Spleen (tissue), 11 donors: ENCODE measurements around the gene GRPR. TPM values are rescaled to one million over a fixed set of nuclear protein-coding genes. Genes with fewer than 3 reads are reported as not detected.
"Not testable (repeated sequence)": the region's sequence is repeated elsewhere in the genome, so short reads cannot be mapped to it uniquely, and the experiment has no call there.

Experiments used
- DNase-seq: peaks from one replicate; pipeline ENCODE4 v3.0.0-alpha.2; 2020
- H3K27ac ChIP-seq, 8 donors: fragments of 200-600 bp; sonication (generic) in 7 of 8; 1 replicate in 4 of 8; 2 replicates in 4 of 8; pipeline versions ENCODE4 v1.5.0 to v1.8.0; 2016 to 2021; ENCODE audit warnings: inconsistent platforms in 4 of 8, mild to moderate bottlenecking in 4 of 8, moderate library complexity in 1 of 8
- H3K27me3 ChIP-seq, 7 donors: fragments of 200-600 bp; sonication (generic) in 6 of 7; replicated peaks in 1 of 7; 1 replicate in 4 of 7; 2 replicates in 3 of 7; pipeline versions ENCODE4 v1.5.0 to v1.8.0; 2016 to 2021; ENCODE audit warnings: inconsistent platforms in 3 of 7, mild to moderate bottlenecking in 1 of 7
- H3K36me3 ChIP-seq, 6 donors: fragments of 200-600 bp; sonication (generic) in 5 of 6; 1 replicate in 4 of 6; 2 replicates in 2 of 6; pipeline versions ENCODE4 v1.5.0 to v1.8.0; 2016 to 2021; ENCODE audit warnings: inconsistent platforms in 2 of 6
- H3K4me1 ChIP-seq, 6 donors: fragments of 200-600 bp; sonication (generic) in 5 of 6; 1 replicate in 3 of 6; 2 replicates in 3 of 6; pipeline versions ENCODE4 v1.5.0 to v1.8.0; 2016 to 2021; ENCODE audit warnings: inconsistent platforms in 3 of 6
- H3K4me3 ChIP-seq, 8 donors: fragments of 200-600 bp; sonication (generic) in 7 of 8; 1 replicate in 4 of 8; 2 replicates in 4 of 8; pipeline versions ENCODE4 v1.5.0 to v1.8.0; 2016 to 2021; ENCODE audit warnings: inconsistent platforms in 4 of 8, mild to moderate bottlenecking in 4 of 8, moderate library complexity in 2 of 8
- H3K9me3 ChIP-seq, 8 donors: fragments of 200-600 bp; sonication (generic) in 7 of 8; 1 replicate in 4 of 8; 2 replicates in 4 of 8; pipeline versions ENCODE4 v1.5.0 to v1.8.0; 2016 to 2021; ENCODE audit warnings: inconsistent platforms in 4 of 8
- CTCF ChIP-seq, 11 experiments: fragments of 200-600 bp in 7 of 11; fragments of 450-650 bp in 4 of 11; sonication (generic) in 4 of 11; IDR thresholded peaks in 8 of 11; conservative IDR thresholded peaks in 3 of 11; 1 replicate in 7 of 11; 2 replicates in 4 of 11; pipeline versions ENCODE4 v1.4.0 to v1.8.0; 2016 to 2021; ENCODE audit warnings: antibody characterized with exemption in 11 of 11, inconsistent platforms in 4 of 11, mild to moderate bottlenecking in 1 of 11
- POLR2A ChIP-seq, 3 donors: fragments of 450-650 bp; IDR thresholded peaks; one replicate each; pipeline ENCODE4 v1.5.1; 2017; ENCODE audit warnings: antibody characterized with exemption in 3 of 3, mild to moderate bottlenecking in 1 of 3
- POLR2AphosphoS5 ChIP-seq, 3 donors: sonication (generic); formaldehyde crosslinking; IDR thresholded peaks; one replicate each; pipeline ENCODE4 v1.5.1; 2017; ENCODE audit warnings: antibody characterized with exemption in 3 of 3
- WGBS, 5 donors: extraction: QIAGEN DNeasy Blood & Tissue Kit in 3 of 5; methylation state at CpG; one replicate each; pipeline versions ENCODE4 v1.1.5 to v1.1.7; 2013 to 2018; 5-methylcytosine and 5-hydroxymethylcytosine counted together
- intact Hi-C: fragments of 100-400 bp; cut with DNase I; formaldehyde crosslinking; loops from one replicate; pipeline ENCODE4 v1.15.0; 2023; ENCODE audit warnings: low total_unique reads
- polyA plus RNA-seq, 3 donors: library from polyadenylated mRNA; stranded (reverse); fragments of 200-250 nt; gene quantifications; one replicate each; pipeline ENCODE4 v1.2.1, GENCODE V29; 2013
- total RNA-seq, 7 donors: library from RNA; depleted of rRNA in 3 of 7; stranded (reverse); fragments of >200 nt in 3 of 7; fragmentation: NEBNext Ultra II Directional in 4 of 7; extraction: Animal tissue kit (Norgen Biotek cat#: 25700) in 4 of 7; gene quantifications; one replicate each; pipeline versions ENCODE4 v1.1.0 to v1.2.1, GENCODE V29; 2016 to 2021
- donor health status: healthy with polysubstance abuse.
- donor health status: DM: no; HTN: no; CAD: no; lungs with moderate emphysema.
- donor health status: DM: no; HTN: no; CAD: no.
- donor health status: Bipolar disorder and iron deficiency.
- donor health status: healthy.
- donor health status: DM: no; HTN: no; CAD: no.
- donor health status: DM: yes; HTN: yes; CAD: no.

GRPR gene
- total and polyA plus RNA-seq, 10 donors = 0.06 to 0.47 (median 0.23) TPM; not detected in 6

- no peaks in the 10 kb centered on the region for H3K9me3 ChIP-seq
- H3K27me3 ChIP-seq = peaks cover 0 to 7% (median 0%) of the 10 kb centered on the region in 7 donors
- WGBS, 5 donors = 77 to 100% (median 90%) methylated on average over 1 to 4 of the region's 4 CpGs
- TF ChIP-seq POLR2A (IDR thresholded peaks at IDR 0.05) (no peak), POLR2AphosphoS5 (IDR thresholded peaks at IDR 0.05) (no peak), CTCF (IDR thresholded peaks at IDR 0.05 in 8 of 11, conservative IDR thresholded peaks at IDR 0.05 in 3 of 11) (no peak)
- intact Hi-C loops = no loop called here
- H3K4me3 ChIP-seq = no peak overlapping the region
- DNase-seq = no peak
- H3K4me1 ChIP-seq = no peaks in the 10 kb centered on the region
- no peak overlapping the region for H3K27ac ChIP-seq
- no peaks in the 10 kb centered on the region for H3K36me3 ChIP-seq
These were observed 48.6 kb downstream of the GRPR start for GRCh38 chrX:16171944-16172343.

GRCh38 chrX:16172391-16172790 is 49.0 kb downstream of the GRPR start:
- 95 to 100% (median 97%) methylated on average over 3 of the region's 3 CpGs for WGBS, 5 donors

GRCh38 chrX:16175329-16176061 is 52.1 kb downstream of the GRPR start:
- H3K4me3 ChIP-seq = no peak overlapping the region
- TF ChIP-seq POLR2A (IDR thresholded peaks at IDR 0.05) = no peak
- no peak for TF ChIP-seq POLR2AphosphoS5 (IDR thresholded peaks at IDR 0.05)
- TF ChIP-seq CTCF (IDR thresholded peaks at IDR 0.05 in 8 of 11, conservative IDR thresholded peaks at IDR 0.05 in 3 of 11) = no peak
- H3K27ac ChIP-seq = no peak overlapping the region
- WGBS, 5 donors = 54 to 80% (median 70%) methylated on average over 3 of the region's 3 CpGs
- no peaks in the 10 kb centered on the region for H3K4me1 ChIP-seq
- no peaks in the 10 kb centered on the region for H3K36me3 ChIP-seq
- no peaks in the 10 kb centered on the region for H3K9me3 ChIP-seq
- no peaks in the 10 kb centered on the region for H3K27me3 ChIP-seq
- intact Hi-C loops = no loop called here
- no peak for DNase-seq

More at GRCh38 chrX:16172391-16172790, 49.0 kb downstream of the GRPR start:
- TF ChIP-seq POLR2A (IDR thresholded peaks at IDR 0.05) (no peak), CTCF (IDR thresholded peaks at IDR 0.05 in 8 of 11, conservative IDR thresholded peaks at IDR 0.05 in 3 of 11) (no peak), POLR2AphosphoS5 (IDR thresholded peaks at IDR 0.05) (no peak)
- no peaks in the 10 kb centered on the region for H3K9me3 ChIP-seq
- no peak overlapping the region for H3K27ac ChIP-seq
- H3K4me3 ChIP-seq = no peak overlapping the region
- H3K27me3 ChIP-seq = peaks cover 0 to 7% (median 0%) of the 10 kb centered on the region in 7 donors
- DNase-seq = no peak
- no peaks in the 10 kb centered on the region for H3K36me3 ChIP-seq
- no peaks in the 10 kb centered on the region for H3K4me1 ChIP-seq
- intact Hi-C loops = no loop called here

- Histone ChIP-seq H3K36me3 (no peaks in the 10 kb centered on the region), H3K4me3 (no peak overlapping the region), H3K27ac (no peak overlapping the region), H3K27me3 (no peaks in the 10 kb centered on the region), H3K4me1 (no peaks in the 10 kb centered on the region), H3K9me3 (no peaks in the 10 kb centered on the region)
- intact Hi-C loops = no loop called here
- DNase-seq = no peak
- 36 to 70% (median 46%) methylated on average over 2 of the region's 2 CpGs for WGBS, 5 donors
- TF ChIP-seq POLR2AphosphoS5 (IDR thresholded peaks at IDR 0.05) = no peak
- TF ChIP-seq POLR2A (IDR thresholded peaks at IDR 0.05) = no peak
- TF ChIP-seq CTCF (IDR thresholded peaks at IDR 0.05 in 8 of 11, conservative IDR thresholded peaks at IDR 0.05 in 3 of 11) = no peak
These were observed 53.9 kb downstream of the GRPR start for GRCh38 chrX:16177260-16177659.

- intact Hi-C loops, DNase-seq, H3K4me3 ChIP-seq, H3K27me3 ChIP-seq, H3K4me1 ChIP-seq, H3K36me3 ChIP-seq, H3K27ac ChIP-seq, H3K9me3 ChIP-seq: not testable (repeated sequence)
- WGBS, 5 donors = 77 to 88% (median 86%) methylated on average over 7 to 10 of the region's 10 CpGs
These were observed 60.5 kb downstream of the GRPR start for GRCh38 chrX:16183843-16184242.
